Right forelimb (tissue), 1 donor: Measurements from ENCODE around the gene EPHB1.

ENCODE experiments used
- DNase-seq: peaks from one replicate; pipeline ENCODE4 v3.0.0-alpha.2; 2018

EPHB1 gene

DNA sequence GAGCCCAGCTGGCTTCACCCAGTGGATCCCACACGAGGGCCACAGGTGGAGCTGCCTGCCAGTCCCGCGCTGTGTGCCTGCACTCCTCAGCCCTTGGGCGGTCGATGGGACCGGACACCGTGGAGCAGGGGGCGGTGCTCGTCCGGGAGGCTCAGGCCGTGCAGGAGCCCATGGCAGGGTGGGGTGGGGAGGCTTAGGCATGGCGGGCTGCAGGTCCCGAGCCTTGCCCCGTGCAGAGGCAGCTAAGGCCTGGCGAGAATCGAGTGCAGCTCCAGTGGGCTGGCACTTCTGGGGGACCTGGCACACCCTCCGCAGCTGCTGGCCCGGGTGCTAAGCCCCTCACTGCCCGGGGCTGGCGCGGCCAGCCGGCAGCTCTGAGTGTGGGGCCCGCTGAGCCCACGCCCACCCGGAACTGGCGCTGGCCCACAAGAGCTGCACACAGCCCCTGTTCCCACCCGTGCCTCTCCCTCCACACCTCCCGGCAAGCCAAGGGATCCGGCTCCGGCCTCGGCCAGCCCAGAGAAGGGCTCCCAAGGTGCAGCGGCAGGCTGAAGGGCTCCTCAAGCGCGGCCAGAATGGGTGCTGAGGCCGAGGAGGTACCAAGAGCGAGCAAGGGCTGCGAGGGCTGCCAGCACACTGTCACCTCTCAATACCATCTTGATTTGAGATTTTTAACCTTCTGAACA is 121.4 kb downstream of the EPHB1 start:
- DNase-seq, result no peak

- no peak for DNase-seq
Measured at GRCh38 chr3:134917631-134918030, 122.6 kb downstream of the EPHB1 start.

GRCh38 chr3:134918441-134918840 is 123.4 kb downstream of the EPHB1 start:
- no peak for DNase-seq

DNA sequence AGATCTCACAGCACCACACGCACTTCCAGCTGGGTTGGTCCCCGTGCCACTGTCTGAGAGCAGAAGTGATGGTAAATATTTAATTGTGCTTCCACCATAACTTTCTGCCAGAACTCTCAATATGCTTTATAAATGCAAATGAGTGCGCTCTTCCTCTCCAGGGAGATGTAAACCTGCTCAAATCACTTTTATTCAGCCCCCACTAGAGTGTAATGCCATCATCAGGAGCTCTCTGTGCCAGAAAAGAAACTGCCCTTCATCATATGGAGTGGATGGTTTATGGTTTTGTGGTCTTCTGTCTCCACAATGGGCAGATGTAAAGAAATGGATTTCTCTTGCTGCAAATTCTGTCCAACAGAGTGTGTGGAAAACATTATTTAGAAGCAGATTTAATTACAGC is 127.0 kb downstream of the EPHB1 start:
- no peak for DNase-seq

DNA sequence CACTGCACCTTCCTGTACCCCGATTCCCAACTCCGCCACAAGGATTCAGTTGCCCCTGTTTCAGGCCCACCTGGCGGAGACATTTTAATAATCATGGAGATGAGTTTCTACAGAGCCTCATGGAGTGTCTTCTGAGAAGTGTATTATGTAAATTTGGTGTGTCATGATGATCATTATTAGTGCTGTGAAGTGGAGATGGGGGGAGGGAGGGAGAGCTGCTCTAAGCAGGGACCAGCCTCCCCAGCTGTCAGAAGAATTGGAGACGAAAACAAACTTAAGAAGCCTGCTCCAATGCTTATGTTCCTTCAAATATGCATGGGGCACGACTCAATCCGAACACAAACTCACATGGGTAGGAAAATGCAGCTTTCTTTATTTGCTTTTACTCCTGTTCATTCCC is 127.8 kb downstream of the EPHB1 start:
- DNase-seq, result no peak

- no peak for DNase-seq
Measured at GRCh38 chr3:134923286-134923685, 128.2 kb downstream of the EPHB1 start.

- DNase-seq, result no peak
Measured at GRCh38 chr3:134927599-134927998, 132.5 kb downstream of the EPHB1 start.

- no peak for DNase-seq
Measured at GRCh38 chr3:134928392-134928791, 133.3 kb downstream of the EPHB1 start.

DNA sequence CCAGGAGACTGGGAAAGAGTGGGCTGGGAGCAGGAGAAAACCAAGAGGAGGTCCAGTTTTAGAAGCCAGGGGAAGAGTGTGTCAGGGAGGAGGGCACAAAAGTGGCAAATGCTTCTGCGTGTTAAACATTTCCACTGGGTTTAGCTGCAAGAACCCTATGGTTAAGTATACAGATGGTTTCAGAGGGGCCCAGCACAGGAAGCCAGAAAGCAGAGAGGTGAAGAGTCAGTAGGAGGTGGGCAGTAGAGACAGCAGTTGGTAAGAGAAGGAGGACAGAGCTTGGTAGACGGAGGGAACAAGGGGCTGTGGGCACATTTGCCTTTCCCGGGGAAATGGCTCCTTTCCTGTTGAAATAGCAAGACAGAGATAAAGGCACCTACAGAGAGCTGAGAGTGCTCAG is 133.8 kb downstream of the EPHB1 start:
- no peak for DNase-seq

- DNase-seq, result no peak
Measured at GRCh38 chr3:134929976-134930375, 134.9 kb downstream of the EPHB1 start.

GRCh38 chr3:134931045-134931785 is 136.2 kb downstream of the EPHB1 start:
- DNase-seq, result no peak

DNA sequence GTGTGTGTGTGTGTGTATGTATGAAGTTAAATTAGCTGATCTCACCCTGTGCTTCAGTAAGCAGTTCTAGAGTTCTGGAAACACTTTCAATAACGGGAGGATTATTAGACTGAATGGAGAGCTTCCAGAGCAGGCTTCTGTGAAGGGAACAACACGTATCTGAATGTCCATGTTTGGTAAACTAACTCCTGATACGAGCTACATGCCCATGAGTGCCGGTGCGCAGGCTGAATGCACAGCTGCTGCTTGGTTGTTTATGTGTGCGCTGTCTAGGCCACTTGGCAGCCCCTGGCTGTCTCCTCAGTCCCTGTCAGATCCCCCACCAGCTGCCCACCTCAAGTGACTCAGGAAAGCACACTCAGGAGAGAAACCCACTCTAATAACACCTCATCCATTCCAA is 137.0 kb downstream of the EPHB1 start:
- no peak for DNase-seq

GRCh38 chr3:134933997-134934396 is 138.9 kb downstream of the EPHB1 start:
- no peak for DNase-seq

DNA sequence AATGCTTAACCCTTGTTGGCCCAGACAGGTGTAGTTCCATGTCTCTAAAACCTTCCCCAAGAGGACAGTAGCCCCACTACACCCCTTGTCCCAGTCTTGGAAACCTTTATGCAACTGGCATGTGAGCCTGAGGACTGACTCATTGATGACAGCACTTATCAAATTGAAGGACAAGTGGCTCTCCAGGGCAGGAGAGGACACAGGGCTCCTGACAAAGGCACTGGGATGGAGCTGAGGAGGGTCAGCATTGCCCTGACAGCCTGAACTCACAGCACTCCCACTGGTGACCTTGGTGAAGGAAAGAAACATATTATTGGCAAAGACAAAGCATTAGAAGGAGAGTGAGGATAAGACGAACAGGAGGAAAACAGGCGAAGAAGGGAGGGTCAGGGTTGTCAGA is 139.9 kb downstream of the EPHB1 start:
- no peak for DNase-seq

DNA sequence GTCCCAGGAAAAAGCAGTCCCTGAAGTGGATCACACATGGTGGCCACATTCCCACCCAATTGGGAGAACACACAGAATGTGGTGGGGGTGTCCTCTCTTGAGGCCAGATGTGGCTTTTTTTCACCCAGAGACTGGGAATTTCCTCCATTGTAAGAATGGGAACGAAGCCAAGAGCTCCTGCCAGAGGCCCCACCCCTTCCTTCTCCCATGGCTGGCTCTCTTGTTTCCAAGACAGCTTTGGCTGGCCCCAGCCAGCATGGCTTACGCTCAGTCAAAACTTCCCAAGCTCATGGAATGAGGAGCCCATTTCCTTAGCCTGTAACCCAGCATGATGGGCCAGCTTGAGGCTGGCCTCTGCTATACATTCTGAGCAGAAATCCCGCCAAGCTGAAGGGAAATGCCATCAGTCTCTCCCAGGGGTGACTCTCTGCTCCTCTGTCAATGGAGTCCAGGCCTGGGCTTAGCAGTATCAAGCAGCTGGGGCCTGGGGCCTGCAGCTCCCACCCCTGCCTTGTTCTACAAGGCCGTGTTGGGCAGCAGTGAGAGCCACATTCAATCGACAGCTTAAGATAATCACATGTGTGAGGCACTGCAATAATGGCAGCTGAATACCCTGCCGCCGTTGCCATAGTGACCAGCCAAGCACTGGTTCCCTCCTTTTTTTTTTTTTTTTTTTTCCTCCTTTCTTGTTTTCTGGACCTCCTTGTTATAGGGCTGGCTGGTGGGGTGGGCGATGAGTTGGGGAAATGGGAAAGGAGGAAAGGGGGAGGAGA is 142.4 kb downstream of the EPHB1 start:
- DNase-seq, result no peak

DNA sequence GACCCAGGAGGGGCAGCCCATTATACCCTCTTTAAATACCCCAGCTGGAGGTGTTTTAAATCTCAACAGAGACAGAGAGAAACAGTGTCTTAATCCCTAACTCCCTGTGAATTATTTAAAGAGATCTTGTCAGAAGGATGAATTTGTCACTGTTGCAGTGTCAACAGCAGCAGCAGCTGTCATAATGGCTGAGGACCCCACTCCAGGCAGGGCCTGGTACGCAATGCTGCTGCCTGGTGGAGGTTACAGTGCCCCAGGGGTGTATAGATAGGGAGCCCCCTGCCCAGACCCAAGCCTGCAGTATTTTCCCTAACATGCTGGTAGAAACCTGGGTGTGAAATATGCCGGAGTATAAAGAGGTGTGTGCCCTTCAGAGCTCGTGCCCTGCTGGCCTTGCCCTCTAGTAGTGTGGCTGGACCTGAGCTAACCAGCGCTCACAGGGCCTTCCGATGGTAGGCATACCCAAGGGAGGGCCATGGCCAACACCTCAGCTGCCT is 143.0 kb downstream of the EPHB1 start:
- no peak for DNase-seq

GRCh38 chr3:134939978-134940377 is 144.9 kb downstream of the EPHB1 start:
- no peak for DNase-seq

- no peak for DNase-seq
Measured at GRCh38 chr3:134941820-134942219, 146.8 kb downstream of the EPHB1 start.

- no peak for DNase-seq
Measured at GRCh38 chr3:134944429-134944828, 149.4 kb downstream of the EPHB1 start.

GRCh38 chr3:134949150-134949549 is 154.1 kb downstream of the EPHB1 start:
- DNase-seq, result no peak

- DNase-seq, result no peak
Measured at GRCh38 chr3:134952371-134952770, 157.3 kb downstream of the EPHB1 start.

- DNase-seq, result no peak
Measured at GRCh38 chr3:134955874-134956273, 160.8 kb downstream of the EPHB1 start.

DNA sequence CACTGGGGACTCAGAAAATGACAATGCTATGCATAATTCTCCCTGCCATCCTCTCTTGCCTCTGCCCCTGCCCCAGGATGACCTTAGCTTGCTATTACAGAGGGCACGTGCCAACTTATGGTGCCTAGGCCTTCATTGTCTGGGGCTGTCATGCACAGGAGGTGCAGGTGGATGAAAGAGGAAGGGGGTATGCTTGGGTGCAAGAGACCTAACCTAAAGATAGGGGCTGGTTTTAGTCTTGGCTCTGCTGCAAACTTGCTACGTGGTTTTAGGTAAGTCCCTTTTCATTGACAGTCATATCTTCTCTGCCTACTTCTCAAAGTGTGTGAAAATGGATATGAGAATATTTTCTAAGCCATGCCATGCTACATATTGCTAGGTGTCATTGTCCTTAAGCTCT is 161.3 kb downstream of the EPHB1 start:
- no peak for DNase-seq

- no peak for DNase-seq
Measured at GRCh38 chr3:134956844-134957243, 161.8 kb downstream of the EPHB1 start.
